GM12801 (cell line): ENCODE measurements around the gene LDLRAD4.

ENCODE experiments used
- TF ChIP-seq, protein P1 (sequence below): IDR thresholded peaks from one replicate; pipeline ENCODE4 v1.5.1; 2011; ENCODE audit warnings: control low read depth; ENCODE audit not compliant: insufficient read length; ENCODE audit errors: extremely low read depth

The LDLRAD4 gene

DNA sequence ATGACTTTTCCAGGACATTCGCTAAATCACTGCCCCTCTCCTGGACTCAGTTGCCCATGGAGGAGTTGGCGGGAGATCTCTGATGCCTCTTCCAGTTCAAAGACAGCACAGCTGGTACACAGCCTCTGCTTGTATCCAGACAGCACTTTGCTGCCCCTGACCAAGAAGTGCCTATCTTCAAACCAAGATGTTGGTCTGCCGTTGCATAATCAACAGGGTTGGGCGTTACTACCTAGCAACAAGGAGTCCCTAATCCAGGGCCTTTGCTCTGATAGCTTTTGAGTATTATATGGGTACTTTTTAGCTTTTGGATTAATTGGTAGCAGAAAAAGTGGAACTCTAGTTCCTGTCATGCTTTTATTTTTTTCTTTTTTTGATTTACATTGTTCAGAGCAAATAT is 341.2 kb downstream of the LDLRAD4 start:
- TF ChIP-seq, protein P1, sequence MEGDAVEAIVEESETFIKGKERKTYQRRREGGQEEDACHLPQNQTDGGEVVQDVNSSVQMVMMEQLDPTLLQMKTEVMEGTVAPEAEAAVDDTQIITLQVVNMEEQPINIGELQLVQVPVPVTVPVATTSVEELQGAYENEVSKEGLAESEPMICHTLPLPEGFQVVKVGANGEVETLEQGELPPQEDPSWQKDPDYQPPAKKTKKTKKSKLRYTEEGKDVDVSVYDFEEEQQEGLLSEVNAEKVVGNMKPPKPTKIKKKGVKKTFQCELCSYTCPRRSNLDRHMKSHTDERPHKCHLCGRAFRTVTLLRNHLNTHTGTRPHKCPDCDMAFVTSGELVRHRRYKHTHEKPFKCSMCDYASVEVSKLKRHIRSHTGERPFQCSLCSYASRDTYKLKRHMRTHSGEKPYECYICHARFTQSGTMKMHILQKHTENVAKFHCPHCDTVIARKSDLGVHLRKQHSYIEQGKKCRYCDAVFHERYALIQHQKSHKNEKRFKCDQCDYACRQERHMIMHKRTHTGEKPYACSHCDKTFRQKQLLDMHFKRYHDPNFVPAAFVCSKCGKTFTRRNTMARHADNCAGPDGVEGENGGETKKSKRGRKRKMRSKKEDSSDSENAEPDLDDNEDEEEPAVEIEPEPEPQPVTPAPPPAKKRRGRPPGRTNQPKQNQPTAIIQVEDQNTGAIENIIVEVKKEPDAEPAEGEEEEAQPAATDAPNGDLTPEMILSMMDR: no peak

DNA sequence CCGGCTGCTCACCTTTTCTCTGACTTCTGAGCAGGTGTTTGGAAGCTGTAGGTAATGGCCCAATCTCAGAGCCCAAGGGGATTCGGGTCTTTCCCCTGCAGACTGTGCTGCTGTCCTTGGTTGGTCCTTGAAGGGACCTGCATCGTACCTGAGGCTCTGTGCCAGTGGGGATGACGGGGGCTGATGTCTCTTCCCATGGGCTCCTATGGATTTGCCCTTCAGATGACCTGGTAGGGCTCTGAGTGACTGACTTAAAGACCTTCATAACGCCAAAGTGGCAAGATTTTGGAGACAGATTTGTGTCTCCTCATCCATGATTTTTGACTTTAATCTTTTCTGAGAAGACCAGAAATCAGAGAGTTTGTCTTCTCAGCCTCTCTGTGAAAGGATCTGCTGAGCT is 341.7 kb downstream of the LDLRAD4 start:
- TF ChIP-seq, protein P1: no peak

DNA sequence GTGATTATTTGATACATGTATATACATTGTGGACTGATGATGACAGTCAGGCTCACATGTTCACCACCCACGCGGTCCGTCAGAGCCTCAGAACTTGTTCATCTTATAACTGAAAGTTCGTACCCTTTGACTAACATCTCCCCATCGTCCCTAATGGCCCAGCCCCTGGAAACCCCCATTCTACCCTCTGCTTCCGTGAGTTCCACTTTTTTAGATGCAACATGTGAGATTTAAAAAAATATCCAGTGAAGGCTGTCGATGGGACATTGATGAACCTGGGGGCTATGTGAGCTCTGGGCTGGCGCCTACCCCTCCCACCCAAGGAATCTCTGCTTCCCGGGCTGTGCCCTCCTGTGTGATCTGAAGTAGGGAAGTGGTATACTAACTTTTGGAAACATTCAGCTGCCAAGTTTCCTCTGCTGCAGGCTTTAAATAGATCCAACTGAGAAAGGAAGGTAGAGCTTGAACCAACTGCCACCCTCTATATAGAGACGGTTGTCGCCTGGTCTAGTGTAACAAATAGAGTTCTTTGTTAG is 344.0 kb downstream of the LDLRAD4 start:
- TF ChIP-seq, protein P1: no peak

DNA sequence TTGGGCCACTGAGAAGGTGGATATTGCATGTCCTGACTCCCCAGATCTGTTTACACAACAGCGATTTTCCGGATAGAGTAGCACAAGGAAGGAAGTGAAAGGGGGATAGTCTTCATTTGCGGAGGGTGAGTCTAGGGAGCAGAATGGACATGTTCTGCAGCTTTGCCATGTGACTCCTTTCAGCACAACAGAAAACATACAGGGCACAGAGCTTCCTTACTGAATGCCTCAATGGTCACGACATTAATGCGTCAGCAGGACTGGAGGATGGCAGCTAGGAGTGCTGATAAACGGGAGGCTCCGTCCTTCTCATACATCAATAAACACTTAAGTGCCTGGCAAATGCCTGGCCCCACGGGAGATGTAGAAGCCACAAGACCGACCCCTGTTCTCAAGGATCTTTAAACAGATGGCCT is 344.8 kb downstream of the LDLRAD4 start:
- TF ChIP-seq, protein P1: no peak

DNA sequence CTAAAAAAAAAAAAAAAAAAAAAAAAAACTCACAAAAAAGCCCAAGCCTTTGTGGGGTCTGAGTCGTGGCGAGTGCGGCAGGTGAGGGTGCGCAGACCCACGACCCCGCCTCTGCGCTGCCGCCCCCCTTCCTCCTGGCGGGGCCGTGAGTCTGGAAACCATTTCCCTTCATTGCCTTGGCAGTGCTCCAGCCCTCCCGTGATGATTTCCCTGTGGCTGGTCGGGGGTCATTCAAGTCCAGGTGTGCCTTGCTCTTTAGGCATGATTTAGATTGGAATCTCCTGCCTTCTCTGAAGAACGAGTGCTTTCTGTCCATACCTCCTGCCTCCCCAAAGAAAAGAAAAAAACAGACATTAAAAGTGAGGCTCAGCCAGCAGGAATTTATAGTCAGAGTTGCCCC is 346.0 kb downstream of the LDLRAD4 start:
- TF ChIP-seq, protein P1: no peak

DNA sequence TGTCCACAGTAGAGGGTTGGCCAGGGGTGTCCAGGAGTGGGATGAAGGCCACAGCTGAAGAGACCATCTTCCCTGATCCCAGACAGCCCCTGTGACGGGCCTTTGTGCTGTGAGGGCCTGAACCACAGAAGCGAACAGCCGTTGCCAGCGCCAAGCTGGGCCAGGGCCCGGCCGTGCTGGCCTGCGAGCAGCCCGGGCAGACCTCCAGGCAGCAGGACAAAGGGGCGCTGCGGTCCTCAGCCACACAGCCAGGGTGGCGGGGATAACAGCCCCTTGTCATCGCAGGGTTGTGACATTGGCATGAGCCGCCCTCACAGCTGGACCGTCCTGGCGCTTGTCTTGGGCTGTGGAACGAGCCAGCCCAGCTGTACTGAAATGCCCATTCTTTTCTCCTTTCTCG is 346.7 kb downstream of the LDLRAD4 start:
- TF ChIP-seq, protein P1: no peak

DNA sequence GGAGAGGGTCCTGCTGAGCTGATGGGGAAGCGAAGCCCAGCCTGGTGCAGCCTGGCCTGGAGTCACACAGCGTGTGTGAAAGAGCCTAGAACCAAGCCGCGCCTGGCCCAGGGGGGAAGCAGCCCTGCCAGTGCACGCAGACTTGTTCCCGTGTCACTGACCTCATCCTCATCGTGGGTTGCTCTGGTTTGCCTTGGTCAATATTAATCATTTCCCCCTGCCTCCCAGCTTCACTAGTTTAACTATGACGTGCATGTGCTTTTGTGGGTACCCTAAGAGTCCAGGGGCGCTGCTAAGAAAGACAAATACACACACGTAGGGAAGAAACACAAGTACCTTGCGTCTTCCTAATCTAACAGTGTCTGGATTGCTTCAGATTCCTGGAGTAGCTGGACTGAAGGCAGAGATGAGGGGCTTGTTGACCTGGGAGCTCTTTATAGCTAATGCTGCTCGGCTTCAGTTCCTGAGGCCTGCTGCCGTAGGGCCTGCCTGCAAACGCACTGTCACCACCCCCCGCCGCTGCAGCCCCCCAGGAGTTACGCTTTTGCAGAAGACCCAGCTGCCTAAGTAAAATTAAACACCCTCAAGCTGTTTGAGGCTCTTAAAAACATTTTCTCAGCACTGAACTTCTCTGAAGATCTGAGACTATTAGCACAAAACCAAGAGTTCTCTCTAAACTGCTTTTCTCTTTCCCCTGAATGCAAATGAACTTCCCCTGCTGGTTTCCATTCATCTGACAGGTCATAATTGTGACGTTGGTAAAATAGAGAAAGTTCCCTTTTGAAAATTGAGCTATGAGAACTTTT is 348.6 kb downstream of the LDLRAD4 start:
- TF ChIP-seq, protein P1: no peak
